Fibroblast of pulmonary artery (primary cell): ENCODE data around the gene NSD1.

Source experiments
- DNase-seq: peaks from one replicate; pipeline ENCODE4 v3.0.0-alpha.2; 2010; ENCODE audit warnings: low read depth
- H3K4me3 ChIP-seq: replicated peaks from 2 replicates; pipeline ENCODE4 v1.5.1; 2011; ENCODE audit warnings: low read depth, mild to moderate bottlenecking, control low read depth, low read length, moderate library complexity
- CTCF ChIP-seq: IDR thresholded peaks from 2 replicates; pipeline ENCODE4 v1.5.1; 2011; ENCODE audit warnings: mild to moderate bottlenecking, control low read depth, low read length, inconsistent platforms; ENCODE audit errors: missing control alignments

NSD1 gene

GRCh38 chr5:177098470-177099141, 35.0 kb upstream of the NSD1 start:
- no peak for DNase-seq
- H3K4me3 ChIP-seq = no peak overlapping the region
- TF ChIP-seq CTCF = no peak

GRCh38 chr5:177099422-177100093, 34.0 kb upstream of the NSD1 start:
- TF ChIP-seq CTCF = no peak
- DNase-seq = no peak
- no peak overlapping the region for H3K4me3 ChIP-seq

- no peak for DNase-seq
- H3K4me3 ChIP-seq = no peak overlapping the region
- TF ChIP-seq CTCF = no peak
Observed at GRCh38 chr5:177100714-177101121, 32.9 kb upstream of the NSD1 start.

GRCh38 chr5:177103523-177104253, 29.9 kb upstream of the NSD1 start:
- H3K4me3 ChIP-seq = no peak overlapping the region
- DNase-seq = peak; percentile 29
- no peak for TF ChIP-seq CTCF

GRCh38 chr5:177105691-177106476, 27.7 kb upstream of the NSD1 start:
- no peak for TF ChIP-seq CTCF

GRCh38 chr5:177107159-177107558, 26.4 kb upstream of the NSD1 start:
- no peak for DNase-seq
- no peak for TF ChIP-seq CTCF
- H3K4me3 ChIP-seq = no peak overlapping the region

More at GRCh38 chr5:177105691-177106476, 27.7 kb upstream of the NSD1 start:
- no peak overlapping the region for H3K4me3 ChIP-seq
- no peak for DNase-seq
